IMR-90 (cell line): ENCODE data around the gene USP47. TPM values are rescaled to one million over a fixed set of nuclear protein-coding genes. Genes with fewer than 3 reads are reported as not detected.

ENCODE experiments used
- ATAC-seq: fragments of 200-7000 bp; cut with Tn5 transposase; 2 replicates; pipeline ENCODE4 v1.9.1; 2020; ENCODE audit warnings: low read depth, mild to moderate bottlenecking, moderate library complexity
- BruUV-seq: library from RNA; stranded (reverse); fragments of 400-500 nt; replicated peaks from 2 replicates; lab custom pipeline; 2021; lab: Mats Ljungman, UMichigan
- CTCF ChIA-PET: fragments of 300-600 bp; formaldehyde crosslinking; extraction: SDS; loops from one replicate; lab custom pipeline; 2021; ENCODE audit warnings: antibody characterized with exemption; lab: Yijun Ruan, JAX
- POLR2A ChIA-PET: fragments of 300-600 bp; sonication (Branson Sonifier 250); formaldehyde crosslinking; loops from one replicate; lab custom pipeline; 2022; ENCODE audit warnings: antibody characterized with exemption; ENCODE audit not compliant: unreplicated experiment; lab: Charles Lee
- DNase-seq: peaks from one replicate; pipeline ENCODE4 v3.0.0; 2013
- H2AFZ ChIP-seq: replicated peaks from 2 replicates; pipeline ENCODE3; 2013; ENCODE audit warnings: low read length, mild to moderate bottlenecking; ENCODE audit not compliant: poor library complexity
- H2AK5ac ChIP-seq: 2 replicates; pipeline ENCODE4 v1.6.1; 2013; ENCODE audit warnings: low read depth, low read length, inconsistent platforms
- H2AK9ac ChIP-seq: replicated peaks from 2 replicates; pipeline ENCODE3; 2013; ENCODE audit warnings: mild to moderate bottlenecking, low read depth, low read length, moderate library complexity; ENCODE audit not compliant: poor library complexity
- H2BK120ac ChIP-seq: 2 replicates; pipeline ENCODE4 v1.6.1; 2013; ENCODE audit warnings: low read depth, low read length, inconsistent platforms
- H2BK15ac ChIP-seq: 3 replicates; pipeline ENCODE4 v1.6.1; 2013; ENCODE audit warnings: low read depth, low read length, inconsistent platforms
- H2BK20ac ChIP-seq: 2 replicates; pipeline ENCODE4 v1.6.1; 2013; ENCODE audit warnings: low read depth, mild to moderate bottlenecking, inconsistent platforms, low read length, moderate library complexity
- H2BK5ac ChIP-seq: 2 replicates; pipeline ENCODE4 v1.6.1; 2013; ENCODE audit warnings: mild to moderate bottlenecking, low read depth, low read length, inconsistent platforms; ENCODE audit not compliant: poor library complexity, severe bottlenecking
- H3K14ac ChIP-seq: replicated peaks from 2 replicates; pipeline ENCODE4 v1.6.1; 2013; ENCODE audit warnings: low read depth, low read length, inconsistent platforms
- H3K18ac ChIP-seq: 2 replicates; pipeline ENCODE4 v1.6.1; 2013; ENCODE audit warnings: low read depth, low read length, control low read depth
- H3K23ac ChIP-seq: 2 replicates; pipeline ENCODE4 v1.6.1; 2013; ENCODE audit warnings: low read depth, low read length, inconsistent platforms
- H3K27ac ChIP-seq: 2 replicates; pipeline ENCODE4 v1.5.1; 2013; ENCODE audit warnings: mild to moderate bottlenecking, control low read depth, low read length; ENCODE audit not compliant: insufficient read depth
- H3K27me3 ChIP-seq: 2 replicates; pipeline ENCODE4 v1.6.1; 2013; ENCODE audit warnings: low read length; ENCODE audit not compliant: control insufficient read depth, insufficient read depth
- H3K36me3 ChIP-seq: 2 replicates; pipeline ENCODE4 v1.6.1; 2013; ENCODE audit warnings: low read length, mixed read lengths; ENCODE audit not compliant: control insufficient read depth, insufficient read depth
- H3K4ac ChIP-seq: 2 replicates; pipeline ENCODE4 v1.6.1; 2013; ENCODE audit warnings: low read depth, low read length, inconsistent platforms
- H3K4me1 ChIP-seq: 2 replicates; pipeline ENCODE4 v1.6.1; 2013; ENCODE audit warnings: low read length, mixed read lengths; ENCODE audit not compliant: control insufficient read depth, insufficient read depth
- H3K4me2 ChIP-seq: 2 replicates; pipeline ENCODE4 v1.6.1; 2013; ENCODE audit warnings: low read depth, mild to moderate bottlenecking, control low read depth, low read length, moderate library complexity
- H3K4me3 ChIP-seq: 2 replicates; pipeline ENCODE4 v1.5.1; 2013; ENCODE audit warnings: low read depth, mild to moderate bottlenecking, control low read depth, low read length, moderate library complexity; ENCODE audit not compliant: insufficient read depth
- H3K56ac ChIP-seq: 2 replicates; pipeline ENCODE4 v1.6.1; 2013; ENCODE audit warnings: low read length, inconsistent platforms; ENCODE audit not compliant: insufficient read depth; ENCODE audit errors: extremely low read depth
- H3K79me1 ChIP-seq, 2 experiments: 2 replicates each; pipeline ENCODE4 v1.6.1; 2013; ENCODE audit warnings: low read length in 2 of 2, inconsistent platforms in 1 of 2, low read depth in 1 of 2
- H3K9ac ChIP-seq: 2 replicates; pipeline ENCODE4 v1.6.1; 2013; ENCODE audit warnings: low read depth, low read length, control low read depth
- H3K9me1 ChIP-seq: 2 replicates; pipeline ENCODE4 v1.6.1; 2013; ENCODE audit warnings: low read length, inconsistent platforms; ENCODE audit not compliant: insufficient read depth
- H3K9me3 ChIP-seq: 2 replicates; pipeline ENCODE4 v1.6.1; 2013; ENCODE audit warnings: low read length; ENCODE audit not compliant: control insufficient read depth, insufficient read depth
- H4K20me1 ChIP-seq: 2 replicates; pipeline ENCODE4 v1.6.1; 2013; ENCODE audit warnings: low read length, inconsistent platforms; ENCODE audit not compliant: insufficient read depth
- H4K5ac ChIP-seq: 2 replicates; pipeline ENCODE4 v1.6.1; 2013; ENCODE audit warnings: mild to moderate bottlenecking, low read depth, low read length, control low read depth
- H4K8ac ChIP-seq, 2 experiments: 2 replicates each; pipeline ENCODE4 v1.6.1; 2013; ENCODE audit warnings: low read depth in 2 of 2, low read length in 2 of 2, control low read depth in 1 of 2, inconsistent platforms in 1 of 2
- H4K91ac ChIP-seq: 2 replicates; pipeline ENCODE4 v1.6.1; 2013; ENCODE audit warnings: low read depth, low read length, inconsistent platforms; ENCODE audit not compliant: insufficient read depth
- MXI1 ChIP-seq: IDR thresholded peaks from 2 replicates; pipeline ENCODE4 v1.6.1; 2012; ENCODE audit warnings: low read depth, mild to moderate bottlenecking, low read length, moderate library complexity, borderline replicate concordance
- POLR2A ChIP-seq: IDR thresholded peaks from 2 replicates; pipeline ENCODE4 v1.6.1; 2012; ENCODE audit warnings: mild to moderate bottlenecking, low read depth, low read length
- WGBS, 2 experiments: methylation state at CpG; one replicate each; pipeline versions ENCODE4 v1.1.5 to v1.1.7; 2013; ENCODE audit warnings: missing lambda C conversion rate in 2 of 2; ENCODE audit not compliant: insufficient read length in 1 of 2; ENCODE audit errors: extremely low coverage in 2 of 2; 5-methylcytosine and 5-hydroxymethylcytosine counted together
- dilution Hi-C: fragments of 300-500 bp; cut with HindIII; formaldehyde crosslinking; loops from one replicate; pipeline ENCODE4 v1.14.3; 2018; ENCODE audit warnings: low sequenced_read_pairs; ENCODE audit not compliant: unreplicated experiment
- in situ Hi-C: fragments of 300-500 bp; cut with MboI; formaldehyde crosslinking; loops from 3 replicates; pipeline ENCODE4 v1.14.3; 2019; ENCODE audit warnings: low sequenced_read_pairs, inconsistent platforms, mixed read lengths
- intact Hi-C: fragments of 100-400 bp; cut with micrococcal nuclease; formaldehyde crosslinking; loops from 2 replicates; pipeline ENCODE4 v1.10.0; 2022
- polyA plus RNA-seq, 3 experiments: library from polyadenylated mRNA; depleted of rRNA; stranded (reverse); fragments of >200 nt; gene quantifications; 2 replicates each; pipeline ENCODE4 v1.2.3, GENCODE V29; 2012; ENCODE audit warnings: low replicate concordance in 1 of 3
- total RNA-seq: library from RNA; depleted of rRNA; stranded (reverse); fragments of >200 nt; gene quantifications from 2 replicates; pipeline ENCODE4 v1.2.3, GENCODE V29; 2012

USP47 gene
- total and polyA plus RNA-seq, 2 of the 4 experiments (the other 2 are of a cell fraction): 15.0 to 110 TPM

DNA sequence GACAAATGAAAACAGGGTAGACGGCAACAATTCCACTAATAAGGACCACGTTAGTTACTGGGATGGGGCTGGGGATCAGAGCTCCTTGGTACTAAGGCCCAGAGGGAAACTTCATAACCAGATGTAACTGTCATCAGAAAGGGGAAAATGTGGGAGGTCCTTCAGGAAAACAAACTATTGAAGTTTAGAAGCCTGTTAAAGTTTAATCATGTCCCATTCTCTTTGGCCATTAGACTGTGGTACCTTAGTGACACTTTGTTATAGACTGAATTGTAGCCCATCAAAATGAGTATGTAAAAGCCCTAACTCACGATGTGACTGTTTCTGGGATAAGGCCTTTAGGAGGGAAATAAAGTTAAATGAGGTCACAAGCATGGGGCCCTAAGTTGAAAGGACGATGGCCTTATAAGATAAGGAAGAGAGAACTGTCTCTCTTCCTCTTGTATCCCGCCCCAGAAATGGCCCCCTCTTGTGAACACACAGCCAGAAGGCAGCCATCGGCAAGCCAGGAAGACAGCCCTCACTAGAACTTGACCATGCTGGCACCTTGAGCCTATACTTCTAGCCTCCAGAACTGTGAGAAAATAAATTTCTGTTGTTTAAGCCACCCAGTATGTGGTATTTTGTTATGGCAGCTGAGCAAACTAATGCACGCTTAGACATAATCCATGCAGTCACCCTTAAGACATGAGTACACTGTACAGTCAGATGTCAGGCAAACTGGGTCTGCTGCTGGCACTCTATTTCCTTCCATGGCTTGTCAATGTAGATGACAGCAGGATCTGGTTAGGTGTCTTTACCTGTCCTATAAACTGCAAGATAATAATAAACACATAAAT is 26.9 kb upstream of the USP47 start:
- Histone ChIP-seq H3K23ac (no peak overlapping the region), H3K4me1 (peaks cover 8% of the 10 kb centered on the region), H3K4me2 (no peak overlapping the region), H3K14ac (no peak overlapping the region), H3K27me3 (no peaks in the 10 kb centered on the region), H3K9ac (no peak overlapping the region), H4K91ac (peak overlapping the region; percentile 91; the same call in 1 of the 2 replicates), H3K4ac (peak overlapping the region; percentile 88), H3K36me3 (no peaks in the 10 kb centered on the region), H3K4me3 (no peak overlapping the region), H3K56ac (no peak overlapping the region), H4K8ac (peak overlapping the region in 1 of 2 experiments; percentile 22; a peak in 2 of 4 replicates), H2BK15ac (peak overlapping the region; percentile 2; the same call in 2 of the 3 replicates), H2AK9ac (no peak overlapping the region), H2BK120ac (peak overlapping the region; percentile 89), H4K20me1 (no peaks in the 10 kb centered on the region), H4K5ac (peak overlapping the region; percentile 82; the same call in 1 of the 2 replicates), H2BK20ac (peak overlapping the region; percentile 2), H3K9me3 (no peaks in the 10 kb centered on the region; the same call in 1 of the 2 replicates), H2BK5ac (peak overlapping the region; percentile 71), H3K18ac (peak overlapping the region; percentile 99), H3K27ac (no peak overlapping the region; the same call in 1 of the 2 replicates), H2AK5ac (peak overlapping the region; percentile 3; the same call in 1 of the 2 replicates), H2AFZ (no peak overlapping the region), H3K79me1 (no peaks in the 10 kb centered on the region; a peak in 1 of 4 replicates), H3K9me1 (peaks cover 7% of the 10 kb centered on the region)
- dilution Hi-C loops (no loop called here), intact Hi-C loops (no loop called here), in situ Hi-C loops (no loop called here)
- DNase-seq (no peak), ATAC-seq (no peak)
- no TSS peak for BruUV-seq
- TF ChIP-seq POLR2A: no peak
- TF ChIP-seq MXI1: no peak
- no CpG with 5 or more reads among the region's 7 CpGs for WGBS, 2 experiments
- ChIA-PET CTCF (no interaction called here), POLR2A (no interaction called here)
